K562 (cell line): ENCODE data around the gene AARSD1. TPM values are rescaled to one million over a fixed set of nuclear protein-coding genes. Genes with fewer than 3 reads are reported as not detected.

Source experiments
- ATAC-seq: fragments of 200-7000 bp; cut with Tn5 transposase; 3 replicates; pipeline ENCODE4 v1.9.1; 2020; ENCODE audit warnings: moderate library complexity
- BruUV-seq: library from RNA; stranded (reverse); fragments of 400-500 nt; replicated peaks from 2 replicates; lab custom pipeline; 2021; lab: Mats Ljungman, UMichigan
- CTCF ChIA-PET: fragments of 300-600 bp; formaldehyde crosslinking; extraction: SDS; loops from one replicate; lab custom pipeline; 2021; ENCODE audit warnings: low intra/inter-chr PET ratio; lab: Yijun Ruan, JAX
- POLR2A ChIA-PET: fragments of 300-600, 350-650 bp; sonication (Branson Sonifier 250); formaldehyde crosslinking; extraction: SDS; loops from one replicate; lab custom pipeline; 2021; ENCODE audit warnings: antibody characterized with exemption, inconsistent platforms; lab: Yijun Ruan, JAX
- DNase-seq, 4 experiments: peaks; one replicate each; pipeline versions ENCODE4 v3.0.0 to v3.0.0-alpha.2; 2011 to 2018; ENCODE audit warnings: low spot score in 3 of 4, mixed read lengths in 3 of 4; ENCODE audit errors: extremely low read depth in 1 of 4
- FAIRE-seq: peaks from 2 replicates; lab custom pipeline; 2011; peaks lifted over from hg19 to GRCh38; lab: Jason Lieb, UNC
- H2AFZ ChIP-seq: 2 replicates; pipeline ENCODE4 v1.6.0; 2011; ENCODE audit warnings: low read depth, low read length, control low read depth, inconsistent platforms
- H3K27ac ChIP-seq: fragments of 200-600 bp; 3 replicates; pipeline ENCODE4 v1.8.0; 2011; ENCODE audit warnings: low read depth, mild to moderate bottlenecking, control low read depth, inconsistent platforms, low read length, moderate library complexity, mixed read lengths; ENCODE audit errors: extremely low read depth
- H3K27me3 ChIP-seq, 2 experiments: fragments of 300-600 bp in 1 of 2; 2 replicates in 1 of 2; 3 replicates in 1 of 2; pipeline versions ENCODE4 v1.6.0 to v1.8.0; 2011; ENCODE audit warnings: inconsistent platforms in 2 of 2, low read length in 2 of 2, mild to moderate bottlenecking in 1 of 2, mixed read lengths in 1 of 2, moderate library complexity in 1 of 2; ENCODE audit not compliant: control insufficient read depth in 2 of 2, insufficient read depth in 2 of 2
- H3K36me3 ChIP-seq: fragments of 300-600 bp; 3 replicates; pipeline ENCODE4 v1.8.0; 2011; ENCODE audit warnings: mild to moderate bottlenecking, low read length, inconsistent platforms; ENCODE audit not compliant: control insufficient read depth, insufficient read depth
- H3K4me1 ChIP-seq, 2 experiments: fragments of 200-600 bp in 1 of 2; replicated peaks in 1 of 2; 2 replicates in 1 of 2; 3 replicates in 1 of 2; pipeline versions ENCODE4 v1.5.1 to v1.8.0; 2011; ENCODE audit warnings: inconsistent platforms in 2 of 2, low read length in 2 of 2, mild to moderate bottlenecking in 1 of 2, mixed read lengths in 1 of 2, moderate library complexity in 1 of 2; ENCODE audit not compliant: control insufficient read depth in 2 of 2, insufficient read depth in 2 of 2
- H3K4me2 ChIP-seq: 2 replicates; pipeline ENCODE4 v1.6.1; 2011; ENCODE audit warnings: low read length, control low read depth, inconsistent platforms, mixed read lengths; ENCODE audit not compliant: insufficient read depth
- H3K4me3 ChIP-seq: fragments of 200-600 bp; sonication (generic), shearing (Covaris generic); 2 replicates; pipeline ENCODE4 v1.5.1; 2016; ENCODE audit warnings: control low read depth, inconsistent platforms
- H3K79me2 ChIP-seq: fragments of 200-600 bp; 3 replicates; pipeline ENCODE4 v1.8.0; 2011; ENCODE audit warnings: low read length, inconsistent platforms; ENCODE audit not compliant: control insufficient read depth, insufficient read depth
- H3K9ac ChIP-seq, 2 experiments: 2 replicates each; pipeline versions ENCODE4 v1.6.0 to v1.6.1; 2011; ENCODE audit warnings: low read depth in 2 of 2, low read length in 2 of 2, control low read depth in 1 of 2, inconsistent platforms in 1 of 2, mild to moderate bottlenecking in 1 of 2, mixed read lengths in 1 of 2; ENCODE audit not compliant: insufficient read depth in 1 of 2
- H3K9me1 ChIP-seq: one replicate; pipeline ENCODE4 v1.6.0; 2011; ENCODE audit warnings: inconsistent platforms, mild to moderate bottlenecking, low read length, moderate library complexity; ENCODE audit not compliant: control insufficient read depth, insufficient read depth
- H3K9me3 ChIP-seq: replicated peaks from 2 replicates; pipeline ENCODE4 v1.5.1; 2011; ENCODE audit warnings: low read depth, low read length, inconsistent platforms; ENCODE audit not compliant: control insufficient read depth, insufficient read depth
- H4K20me1 ChIP-seq: replicated peaks from 2 replicates; pipeline ENCODE4 v1.6.1; 2011; ENCODE audit warnings: low read length, inconsistent platforms, mixed read lengths; ENCODE audit not compliant: control insufficient read depth, insufficient read depth
- ARID1B ChIP-seq: fragments of 450-650 bp; IDR thresholded peaks from 2 replicates; pipeline ENCODE4 v1.6.1; 2016; ENCODE audit warnings: antibody characterized with exemption, mild to moderate bottlenecking, inconsistent platforms
- DNMT1 ChIP-seq: fragments of 450-650 bp; IDR thresholded peaks from 2 replicates; pipeline ENCODE4 v1.6.1; 2016; ENCODE audit warnings: antibody characterized with exemption, mild to moderate bottlenecking
- NFIC ChIP-seq: fragments of 450-650 bp; IDR thresholded peaks from 2 replicates; pipeline ENCODE4 v1.6.1; 2017; ENCODE audit warnings: mild to moderate bottlenecking, inconsistent platforms
- NFRKB ChIP-seq: fragments of 450-650 bp; IDR thresholded peaks from 2 replicates; pipeline ENCODE4 v1.6.1; 2016; ENCODE audit warnings: low read depth
- NR3C1 ChIP-seq: sonication (generic); formaldehyde crosslinking; IDR thresholded peaks from 2 replicates; pipeline ENCODE4 v1.8.1; 2022; ENCODE audit warnings: missing genetic modification reagents
- SOX6 ChIP-seq: fragments of 450-650 bp; IDR thresholded peaks from 2 replicates; pipeline ENCODE4 v1.6.1; 2014; ENCODE audit warnings: mild to moderate bottlenecking
- STAT5B ChIP-seq: fragments of 250-450 bp; sonication (Bioruptor Pico); IDR thresholded peaks from 2 replicates; pipeline ENCODE4 v1.8.0; 2021; ENCODE audit warnings: mild to moderate bottlenecking, inconsistent platforms
- U2AF2 ChIP-seq: fragments of 200-400 bp; formaldehyde crosslinking; optimal IDR thresholded peaks from 2 replicates; pipeline ENCODE3; 2017; ENCODE audit warnings: low read depth, mild to moderate bottlenecking, low read length
- ZNF347 ChIP-seq: fragments of 450-650 bp; formaldehyde crosslinking; IDR thresholded peaks from 2 replicates; pipeline ENCODE4 v1.4.0; 2020; ENCODE audit warnings: low read depth, mild to moderate bottlenecking, moderate library complexity
- ZNF584 ChIP-seq: fragments of 200-800 bp; sonication (Bioruptor generic); IDR thresholded peaks from 2 replicates; pipeline ENCODE4 v1.6.1; 2016; ENCODE audit warnings: low read depth, mild to moderate bottlenecking, missing genetic modification characterization, missing compliant biosample characterization
- ZNF699 ChIP-seq: fragments of 250-450 bp; sonication (Bioruptor Pico); IDR thresholded peaks from 2 replicates; pipeline ENCODE4 v1.8.0; 2021; ENCODE audit warnings: mild to moderate bottlenecking, moderate library complexity; ENCODE audit not compliant: insufficient replicate concordance
- WGBS: fragments of 100-300 bp; shearing (Covaris generic); methylation state at CpG from one replicate; pipeline ENCODE4 v1.1.6; 2016; ENCODE audit warnings: low coverage, mixed read lengths; ENCODE audit not compliant: insufficient coverage; ENCODE audit errors: missing lambda C conversion rate; 5-methylcytosine and 5-hydroxymethylcytosine counted together
- in situ Hi-C: fragments of 300-500 bp; cut with MboI; formaldehyde crosslinking; loops from 4 replicates; pipeline ENCODE4 v1.15.0; 2018; ENCODE audit warnings: inconsistent platforms, mixed read lengths
- intact Hi-C: fragments of 100-400 bp; cut with micrococcal nuclease; formaldehyde crosslinking; loops from 2 replicates; pipeline ENCODE4 v1.14.2; 2022
- polyA plus RNA-seq, 8 experiments: library from polyadenylated mRNA; depleted of rRNA in 4 of 8; stranded (reverse) in 5 of 8; unstranded in 3 of 8; fragments of >200 nt; fragmentation: Nextera tagmentation in 2 of 8; fragmentation: Illumina TruSeq in 1 of 8; extraction: Ambion mirVana in 2 of 8; extraction: Trizol in 1 of 8; gene quantifications; 2 replicates each; pipeline versions ENCODE4 v1.2.1 to v1.2.3, GENCODE V29; 2011 to 2014; ENCODE audit warnings: inconsistent platforms in 1 of 8, missing spikeins in 1 of 8
- total RNA-seq, 7 experiments: library from RNA; depleted of rRNA in 6 of 7; stranded (reverse); fragments of >200 nt in 6 of 7; fragmentation: Illumina TruSeq in 2 of 7; extraction: Trizol in 2 of 7; gene quantifications; 2 replicates each; pipeline versions ENCODE4 v1.2.1 to v1.2.3, GENCODE V29; 2011 to 2021; ENCODE audit warnings: low replicate concordance in 1 of 7
- TF ChIP-seq, protein P1 (sequence below): fragments of 250-450 bp; sonication (Bioruptor Pico); IDR thresholded peaks from 2 replicates; pipeline ENCODE4 v1.8.0; 2022; ENCODE audit warnings: moderate library complexity, mild to moderate bottlenecking, inconsistent platforms
- TF ChIP-seq, protein P2 (sequence below): sonication (generic); formaldehyde crosslinking; IDR thresholded peaks from 2 replicates; pipeline ENCODE4 v1.8.0; 2022; ENCODE audit warnings: mild to moderate bottlenecking, missing genetic modification reagents, borderline replicate concordance

The AARSD1 gene
- total and polyA plus RNA-seq, 9 of the 15 experiments (the other 6 are each of a cell fraction or from before 2014, with no cell fraction given) = 51.7 to 98.5 (median 68.6) TPM

DNA sequence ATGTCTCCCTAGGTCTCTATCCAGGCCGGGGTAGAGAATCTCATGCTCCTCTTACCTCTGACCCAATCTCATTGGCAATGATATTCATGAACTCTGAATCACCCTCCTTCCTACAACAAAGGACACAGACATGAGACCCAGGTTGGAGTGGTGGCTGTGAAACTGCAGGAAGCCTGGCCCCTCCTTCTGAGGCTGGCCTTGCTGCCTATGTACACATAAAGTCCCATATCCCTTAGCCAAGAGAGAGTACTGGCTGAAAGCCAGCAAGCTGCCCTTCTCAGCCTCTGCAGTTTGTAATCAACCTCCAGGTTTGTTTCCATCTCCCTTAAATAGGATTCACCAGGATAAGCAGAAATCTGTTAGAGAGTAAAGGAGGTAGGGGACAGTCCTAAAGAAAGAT lies 10.6 kb downstream of the AARSD1 start:
- Histone ChIP-seq H3K27me3 (no peaks in the 10 kb centered on the region), H3K4me2 (no peak overlapping the region), H3K27ac (no peak overlapping the region), H3K4me1 (no peaks in the 10 kb centered on the region), H4K20me1 (no peaks in the 10 kb centered on the region), H3K79me2 (no peaks in the 10 kb centered on the region), H2AFZ (no peak overlapping the region), H3K9me3 (no peaks in the 10 kb centered on the region), H3K9me1 (no peaks in the 10 kb centered on the region), H3K36me3 (peaks cover 88% of the 10 kb centered on the region), H3K9ac (no peak overlapping the region; a peak in 1 of 4 replicates), H3K4me3 (no peak overlapping the region)
- DNase-seq (no peak), ATAC-seq (no peak), FAIRE-seq (no peak)
- intact Hi-C loops = no loop called here
- ChIA-PET POLR2A (interaction anchor here (1.4 to 2.4 kb wide), 2 partner anchors 10 to 16 kb away, joined by 5 to 9 read pairs; partner anchors contain the start of gene AARSD1), CTCF (no interaction called here)
- in situ Hi-C loops = no loop called here
- WGBS = 100% methylated on average over 1 of the region's 1 CpG
- no TSS peak for BruUV-seq
- no peak for TF ChIP-seq ARID1B
- TF ChIP-seq NFIC = 0 out of 2 replicates have a peak, but pooled peaks have one; percentile 17

DNA sequence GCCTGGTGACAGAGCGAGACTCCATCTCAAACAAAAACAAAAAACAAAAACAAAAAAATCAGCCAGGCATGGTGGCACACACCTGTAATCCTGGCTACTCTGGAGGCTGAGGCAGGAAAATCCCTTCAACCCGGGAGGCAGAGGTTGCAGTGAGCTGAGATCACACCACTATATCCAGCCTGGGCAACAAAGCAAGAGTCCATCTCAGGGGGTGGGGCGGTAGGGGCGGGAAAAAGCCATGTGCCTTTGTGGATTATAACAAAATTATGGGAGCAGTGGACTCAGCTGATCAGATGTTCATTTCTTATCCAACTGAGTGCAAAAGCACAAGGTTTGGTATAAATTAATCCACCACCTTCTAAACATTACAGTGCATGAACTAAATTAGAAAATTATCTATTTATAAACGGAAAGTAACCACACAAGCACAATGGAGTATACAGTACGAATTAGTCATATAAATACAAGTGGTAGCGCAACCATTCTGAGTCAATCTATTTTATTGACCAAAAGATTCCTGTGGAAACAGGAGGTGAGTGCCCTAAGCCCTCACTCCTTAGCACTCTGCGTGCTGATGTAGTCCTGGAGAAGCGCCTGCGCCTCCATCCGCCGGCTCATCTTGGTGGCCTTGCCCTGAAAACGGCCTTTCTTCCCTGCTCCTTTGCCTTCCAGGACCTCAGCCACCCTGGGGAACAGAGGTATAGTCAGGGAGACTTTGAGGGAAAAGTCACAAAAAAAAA lies 14.0 kb downstream of the AARSD1 start:
- no peak overlapping the region for H3K9ac ChIP-seq
- in situ Hi-C loops (no loop called here), intact Hi-C loops (no loop called here)
- DNase-seq (no peak), FAIRE-seq (no peak), ATAC-seq (no peak)
- no TSS peak for BruUV-seq
- peaks cover 68% of the 10 kb centered on the region; the same call in 2 of the 3 replicates for H3K36me3 ChIP-seq
- no peak overlapping the region for H3K4me2 ChIP-seq
- no peak overlapping the region for H2AFZ ChIP-seq
- no peaks in the 10 kb centered on the region for H3K4me1 ChIP-seq
- CTCF ChIA-PET = no interaction called here
- no peaks in the 10 kb centered on the region for H4K20me1 ChIP-seq
- 92% methylated on average over 11 of the region's 13 CpGs for WGBS
- no peaks in the 10 kb centered on the region for H3K79me2 ChIP-seq
- H3K27me3 ChIP-seq = no peaks in the 10 kb centered on the region
- H3K27ac ChIP-seq = no peak overlapping the region
- H3K4me3 ChIP-seq = no peak overlapping the region
- H3K9me1 ChIP-seq = no peaks in the 10 kb centered on the region
- H3K9me3 ChIP-seq = no peaks in the 10 kb centered on the region
- POLR2A ChIA-PET = interaction anchor here (0.7 kb wide), 1 partner anchor 72 kb away, joined by 3 read pairs; no protein-coding TSS in a partner anchor
- no peak for TF ChIP-seq ZNF699 (CRISPR knock-in tag)
- TF ChIP-seq ZNF347 (CRISPR knock-in tag) = no peak
- TF ChIP-seq, protein P1, sequence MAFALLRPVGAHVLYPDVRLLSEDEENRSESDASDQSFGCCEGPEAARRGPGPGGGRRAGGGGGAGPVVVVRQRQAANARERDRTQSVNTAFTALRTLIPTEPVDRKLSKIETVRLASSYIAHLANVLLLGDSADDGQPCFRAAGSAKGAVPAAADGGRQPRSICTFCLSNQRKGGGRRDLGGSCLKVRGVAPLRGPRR = no peak
- TF ChIP-seq, protein P2, sequence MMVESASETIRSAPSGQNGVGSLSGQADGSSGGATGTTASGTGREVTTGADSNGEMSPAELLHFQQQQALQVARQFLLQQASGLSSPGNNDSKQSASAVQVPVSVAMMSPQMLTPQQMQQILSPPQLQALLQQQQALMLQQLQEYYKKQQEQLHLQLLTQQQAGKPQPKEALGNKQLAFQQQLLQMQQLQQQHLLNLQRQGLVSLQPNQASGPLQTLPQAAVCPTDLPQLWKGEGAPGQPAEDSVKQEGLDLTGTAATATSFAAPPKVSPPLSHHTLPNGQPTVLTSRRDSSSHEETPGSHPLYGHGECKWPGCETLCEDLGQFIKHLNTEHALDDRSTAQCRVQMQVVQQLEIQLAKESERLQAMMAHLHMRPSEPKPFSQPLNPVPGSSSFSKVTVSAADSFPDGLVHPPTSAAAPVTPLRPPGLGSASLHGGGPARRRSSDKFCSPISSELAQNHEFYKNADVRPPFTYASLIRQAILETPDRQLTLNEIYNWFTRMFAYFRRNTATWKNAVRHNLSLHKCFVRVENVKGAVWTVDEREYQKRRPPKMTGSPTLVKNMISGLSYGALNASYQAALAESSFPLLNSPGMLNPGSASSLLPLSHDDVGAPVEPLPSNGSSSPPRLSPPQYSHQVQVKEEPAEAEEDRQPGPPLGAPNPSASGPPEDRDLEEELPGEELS (CRISPR knock-in tag) = no peak
- TF ChIP-seq NFRKB = no peak
- no peak for TF ChIP-seq STAT5B
- TF ChIP-seq ZNF584 = no peak
- TF ChIP-seq DNMT1 = no peak
- no peak for TF ChIP-seq U2AF2
- TF ChIP-seq NR3C1 (CRISPR knock-in tag) = no peak
- no peak for TF ChIP-seq SOX6
